LNCaP clone FGC (cell line): ENCODE results near the gene C17orf75.

ENCODE experiments used
- DNase-seq: peaks from one replicate; pipeline ENCODE4 v3.0.0-alpha.2; 2011; ENCODE audit warnings: low read depth
- H3K4me3 ChIP-seq: 2 replicates; pipeline ENCODE4 v1.5.1; 2011; ENCODE audit warnings: mild to moderate bottlenecking, low read depth, low read length, control low read depth
- TF ChIP-seq, protein P1 (sequence below): IDR thresholded peaks from 2 replicates; pipeline ENCODE4 v1.5.1; 2012; ENCODE audit warnings: mild to moderate bottlenecking; ENCODE audit not compliant: control insufficient read depth, insufficient read depth; ENCODE audit errors: extremely low read depth

The C17orf75 gene

DNA sequence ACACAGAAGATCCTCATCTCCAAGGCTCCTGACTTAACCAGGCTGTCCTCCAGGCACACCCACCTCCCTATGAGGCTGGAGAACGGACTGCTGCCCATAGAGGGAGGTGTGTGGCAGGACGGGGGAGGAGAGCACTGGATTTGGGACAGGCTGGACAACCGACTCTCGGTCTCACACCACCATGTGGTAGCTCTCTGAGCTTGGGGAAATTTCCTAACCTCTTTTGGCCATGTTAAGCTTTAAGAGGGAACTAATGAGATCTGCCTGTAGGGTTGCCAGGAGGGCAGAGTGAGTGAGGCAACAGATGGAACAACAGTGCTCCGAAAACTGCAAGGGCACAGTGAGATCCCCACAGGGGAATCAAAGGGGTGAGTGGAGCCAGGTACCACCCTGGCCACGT is 43.7 kb downstream of the C17orf75 start:
- TF ChIP-seq, protein P1, sequence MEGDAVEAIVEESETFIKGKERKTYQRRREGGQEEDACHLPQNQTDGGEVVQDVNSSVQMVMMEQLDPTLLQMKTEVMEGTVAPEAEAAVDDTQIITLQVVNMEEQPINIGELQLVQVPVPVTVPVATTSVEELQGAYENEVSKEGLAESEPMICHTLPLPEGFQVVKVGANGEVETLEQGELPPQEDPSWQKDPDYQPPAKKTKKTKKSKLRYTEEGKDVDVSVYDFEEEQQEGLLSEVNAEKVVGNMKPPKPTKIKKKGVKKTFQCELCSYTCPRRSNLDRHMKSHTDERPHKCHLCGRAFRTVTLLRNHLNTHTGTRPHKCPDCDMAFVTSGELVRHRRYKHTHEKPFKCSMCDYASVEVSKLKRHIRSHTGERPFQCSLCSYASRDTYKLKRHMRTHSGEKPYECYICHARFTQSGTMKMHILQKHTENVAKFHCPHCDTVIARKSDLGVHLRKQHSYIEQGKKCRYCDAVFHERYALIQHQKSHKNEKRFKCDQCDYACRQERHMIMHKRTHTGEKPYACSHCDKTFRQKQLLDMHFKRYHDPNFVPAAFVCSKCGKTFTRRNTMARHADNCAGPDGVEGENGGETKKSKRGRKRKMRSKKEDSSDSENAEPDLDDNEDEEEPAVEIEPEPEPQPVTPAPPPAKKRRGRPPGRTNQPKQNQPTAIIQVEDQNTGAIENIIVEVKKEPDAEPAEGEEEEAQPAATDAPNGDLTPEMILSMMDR = no peak
- no peak for DNase-seq
- no peak overlapping the region for H3K4me3 ChIP-seq

DNA sequence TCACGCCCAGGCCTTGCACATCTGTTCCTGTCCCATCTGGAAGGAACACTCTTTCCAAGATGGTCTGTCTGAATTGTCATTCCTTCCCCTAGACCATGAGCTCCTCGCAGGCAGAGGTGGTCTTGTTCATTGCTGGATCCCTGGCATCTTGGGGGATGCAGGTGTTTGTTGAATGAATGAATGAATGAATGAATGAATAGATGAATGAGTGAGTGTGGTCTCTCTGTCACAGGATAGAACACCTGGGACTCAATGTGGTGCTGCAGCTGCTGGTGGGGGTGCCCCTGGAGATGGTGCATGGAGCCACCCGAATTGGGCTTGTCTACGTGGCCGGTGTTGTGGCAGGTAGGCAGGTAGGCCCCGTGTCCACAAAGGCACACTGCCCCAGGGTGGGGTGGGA is 44.1 kb downstream of the C17orf75 start:
- H3K4me3 ChIP-seq = no peak overlapping the region
- no peak for DNase-seq

DNA sequence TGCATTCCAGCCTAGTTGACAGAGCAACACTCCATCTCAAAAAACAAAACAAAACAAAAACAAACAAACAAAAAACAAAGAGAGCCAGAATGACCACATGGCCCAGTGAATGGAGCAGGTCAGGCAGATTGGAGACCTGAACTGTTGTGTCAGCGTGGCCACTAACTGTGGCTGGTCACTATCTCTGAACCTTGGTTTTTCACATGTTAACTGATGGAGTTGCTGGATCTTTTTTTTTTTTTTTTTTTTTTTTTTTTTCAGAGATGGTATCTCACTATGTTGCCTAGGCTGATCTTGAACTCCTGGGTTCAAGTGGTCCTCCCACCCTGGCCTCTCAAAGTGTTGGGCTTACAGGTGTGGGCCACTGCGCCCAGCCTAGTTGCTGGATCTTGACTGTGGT is 44.5 kb downstream of the C17orf75 start:
- TF ChIP-seq, protein P1 = no peak
- DNase-seq = no peak
- H3K4me3 ChIP-seq = no peak overlapping the region

More for the DNA sequence above, 44.1 kb downstream of the C17orf75 start:
- TF ChIP-seq, protein P1 = no peak

- H3K4me3 ChIP-seq = no peak overlapping the region
- no peak for DNase-seq
- TF ChIP-seq, protein P1 = no peak
Observed at GRCh38 chr17:32292094-32292493, 49.9 kb downstream of the C17orf75 start.

DNA sequence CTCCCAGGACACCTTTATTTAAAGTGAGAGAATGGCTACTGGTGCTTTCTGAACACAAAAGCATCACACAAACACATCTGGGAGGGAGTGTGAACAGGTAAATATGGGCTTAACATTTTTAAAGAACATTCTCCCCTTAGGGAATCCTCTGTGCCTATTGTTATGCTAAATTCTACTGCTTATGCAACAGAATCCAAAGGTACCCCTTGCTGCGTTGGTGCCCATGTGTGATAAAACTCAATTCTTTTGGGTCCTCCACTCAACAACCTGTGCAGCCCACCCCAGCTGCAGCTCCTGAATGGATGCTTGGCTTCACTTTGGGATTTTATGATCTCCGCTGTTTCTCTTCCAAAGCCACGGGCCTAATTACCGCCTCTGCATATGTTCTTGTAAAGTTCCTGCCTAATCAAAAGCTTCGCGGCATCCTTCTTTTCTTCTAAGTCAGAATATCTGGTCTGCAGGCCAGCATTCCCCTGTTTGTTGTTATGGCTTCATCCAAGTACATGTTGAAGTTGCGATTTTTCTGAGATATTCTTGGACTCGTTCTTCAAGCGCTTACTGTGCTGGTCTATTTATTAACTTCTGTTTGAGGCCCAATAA is 52.4 kb downstream of the C17orf75 start:
- TF ChIP-seq, protein P1 = no peak
- H3K4me3 ChIP-seq = no peak overlapping the region
- no peak for DNase-seq

DNA sequence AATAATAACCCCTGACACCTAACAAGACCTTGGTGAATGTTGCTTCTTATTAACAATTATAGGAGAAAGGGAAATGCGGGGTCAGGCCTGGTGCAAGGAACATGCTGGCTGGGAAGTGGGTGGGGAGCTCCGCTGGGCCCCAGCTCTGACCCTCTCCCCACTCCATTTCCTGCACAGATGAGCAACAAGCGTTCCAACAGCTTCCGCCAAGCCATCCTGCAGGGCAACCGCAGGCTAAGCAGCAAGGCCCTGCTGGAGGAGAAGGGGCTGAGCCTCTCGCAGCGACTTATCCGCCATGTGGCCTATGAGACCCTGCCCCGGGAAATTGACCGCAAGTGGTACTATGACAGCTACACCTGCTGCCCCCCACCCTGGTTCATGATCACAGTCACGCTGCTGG is 53.4 kb downstream of the C17orf75 start:
- TF ChIP-seq, protein P1 = no peak
- no peak for DNase-seq
- H3K4me3 ChIP-seq = no peak overlapping the region
